Measurements from ENCODE around the gene SLX1B. TPM values are rescaled to one million over a fixed set of nuclear protein-coding genes. Genes with fewer than 3 reads are reported as not detected.
"Not testable (repeated sequence)": the region's sequence is repeated elsewhere in the genome, so short reads cannot be mapped to it uniquely, and the experiment has no call there.

SLX1B gene
- polyA plus RNA-seq, 1 donor from 2014 or later: 66.4 TPM

DNA sequence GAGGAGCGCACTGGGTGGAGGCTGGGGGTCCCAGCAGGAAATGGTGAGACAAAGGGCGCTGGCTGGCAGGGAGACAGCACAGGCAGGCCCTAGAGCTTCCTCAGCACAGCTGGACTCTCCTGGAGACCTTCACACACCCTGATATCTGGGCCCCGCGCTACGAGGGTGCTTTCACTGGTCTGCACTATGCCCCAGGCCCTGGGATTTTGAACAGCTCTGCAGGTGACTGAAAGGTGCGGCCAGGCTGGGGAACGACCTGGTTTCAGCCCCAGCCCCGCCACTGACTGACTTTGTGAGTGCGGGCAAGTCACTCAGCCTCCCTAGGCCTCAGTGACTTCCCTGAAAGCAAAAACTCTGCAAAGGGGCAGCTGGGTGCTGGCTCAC lies 6.3 kb downstream of the SLX1B start:
- not testable (repeated sequence) for H3K9me3 ChIP-seq (ENCODE audit: low read length); H3K9me2 ChIP-seq (ENCODE audit: insufficient read depth, low read length); H3K36me3 ChIP-seq (ENCODE audit: insufficient read depth, low read length); H3K9ac ChIP-seq (ENCODE audit: low read length); H4K20me1 ChIP-seq (ENCODE audit: insufficient read depth); H2AFZ ChIP-seq (ENCODE audit: low read depth, low read length); H3F3A ChIP-seq (ENCODE audit: insufficient read depth, low read length, poor library complexity, severe bottlenecking); H3K79me2 ChIP-seq (replicated peaks; ENCODE audit: insufficient read depth, low read length); H3K27me3 ChIP-seq (ENCODE audit: insufficient read depth, low read depth, low read length); H3K4me3 ChIP-seq (ENCODE audit: low read length); H3K4me2 ChIP-seq (ENCODE audit: low read length); H3K27ac ChIP-seq (ENCODE audit: low read length)

DNA sequence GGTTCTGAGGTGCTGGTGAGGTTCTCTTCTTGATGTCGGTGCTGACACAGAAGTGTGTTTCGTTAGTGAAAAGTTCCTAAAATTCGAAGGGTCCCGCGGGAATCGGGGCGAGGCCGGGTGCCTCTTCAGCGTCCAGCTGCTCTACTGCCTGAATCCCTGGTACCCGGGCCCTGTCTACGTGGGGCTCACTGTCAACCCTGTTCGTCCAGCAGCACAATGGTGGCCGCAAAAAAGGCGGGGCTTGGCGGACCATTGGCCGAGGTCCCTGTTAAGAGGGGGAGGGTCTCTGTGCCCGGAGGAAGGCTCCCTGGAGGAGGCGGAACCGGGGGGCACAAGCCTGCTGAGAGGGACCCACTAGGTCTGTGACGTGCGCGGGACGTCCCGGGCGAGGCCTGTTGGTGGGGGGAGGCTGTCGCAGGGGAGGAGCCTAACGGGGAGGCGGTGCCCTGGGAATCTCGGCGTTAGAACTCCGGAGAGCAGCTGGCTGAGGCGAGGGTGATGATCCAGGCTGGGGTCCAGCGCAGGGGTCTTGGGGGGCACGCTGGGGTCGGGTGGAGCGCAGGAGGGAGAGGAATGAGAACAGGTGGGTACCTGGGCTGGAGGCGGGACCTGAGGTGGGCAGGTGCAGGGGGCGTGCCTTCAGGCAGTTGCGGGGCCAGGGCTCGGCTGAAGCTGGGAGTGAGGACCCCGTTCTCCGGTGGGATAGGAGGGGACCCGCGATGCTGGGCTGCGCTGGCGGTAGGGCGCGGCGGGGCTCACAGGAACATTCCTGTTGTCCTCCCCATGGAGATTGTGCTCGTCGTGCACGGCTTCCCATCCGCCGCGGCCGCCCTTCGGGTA lies 11.9 kb downstream of the SLX1B start:
- not testable (repeated sequence) for H3K4me2 ChIP-seq (ENCODE audit: low read length); H3K36me3 ChIP-seq (ENCODE audit: insufficient read depth, low read length); H3K4me3 ChIP-seq (ENCODE audit: low read length); H3K9ac ChIP-seq (ENCODE audit: low read length); H3F3A ChIP-seq (ENCODE audit: insufficient read depth, low read length, poor library complexity, severe bottlenecking); H4K20me1 ChIP-seq (ENCODE audit: insufficient read depth); H3K9me2 ChIP-seq (ENCODE audit: insufficient read depth, low read length); H3K27ac ChIP-seq (ENCODE audit: low read length); H3K9me3 ChIP-seq (ENCODE audit: low read length); H3K79me2 ChIP-seq (replicated peaks; ENCODE audit: insufficient read depth, low read length); H3K27me3 ChIP-seq (ENCODE audit: insufficient read depth, low read depth, low read length); H2AFZ ChIP-seq (ENCODE audit: low read depth, low read length)

DNA sequence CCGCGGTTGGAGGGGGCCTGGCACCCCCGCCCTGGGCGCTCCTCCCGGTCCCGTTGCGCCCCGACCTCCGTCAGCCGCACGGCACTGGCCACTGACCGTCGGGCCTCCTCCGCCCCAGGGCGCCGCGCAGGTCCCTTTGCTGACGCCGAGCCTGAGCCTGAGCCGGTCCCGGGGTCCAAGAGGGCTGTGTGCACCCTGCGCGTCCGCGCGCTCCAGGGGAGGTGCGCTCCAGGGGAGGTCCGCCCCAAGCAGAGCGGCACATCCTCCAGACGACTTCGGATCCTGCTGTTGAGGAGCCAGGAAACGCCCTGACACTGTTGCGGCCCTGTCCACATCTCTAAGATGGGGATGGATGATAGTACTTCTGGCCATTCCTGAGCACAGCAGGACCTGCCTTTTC lies 12.6 kb downstream of the SLX1B start:
- H3K27ac ChIP-seq (ENCODE audit: low read length); H3K79me2 ChIP-seq (replicated peaks; ENCODE audit: insufficient read depth, low read length); H3F3A ChIP-seq (ENCODE audit: insufficient read depth, low read length, poor library complexity, severe bottlenecking); H3K27me3 ChIP-seq (ENCODE audit: insufficient read depth, low read depth, low read length); H4K20me1 ChIP-seq (ENCODE audit: insufficient read depth); H3K9ac ChIP-seq (ENCODE audit: low read length); H2AFZ ChIP-seq (ENCODE audit: low read depth, low read length); H3K9me2 ChIP-seq (ENCODE audit: insufficient read depth, low read length); H3K4me3 ChIP-seq (ENCODE audit: low read length); H3K4me2 ChIP-seq (ENCODE audit: low read length); H3K9me3 ChIP-seq (ENCODE audit: low read length); H3K36me3 ChIP-seq (ENCODE audit: insufficient read depth, low read length): not testable (repeated sequence)

DNA sequence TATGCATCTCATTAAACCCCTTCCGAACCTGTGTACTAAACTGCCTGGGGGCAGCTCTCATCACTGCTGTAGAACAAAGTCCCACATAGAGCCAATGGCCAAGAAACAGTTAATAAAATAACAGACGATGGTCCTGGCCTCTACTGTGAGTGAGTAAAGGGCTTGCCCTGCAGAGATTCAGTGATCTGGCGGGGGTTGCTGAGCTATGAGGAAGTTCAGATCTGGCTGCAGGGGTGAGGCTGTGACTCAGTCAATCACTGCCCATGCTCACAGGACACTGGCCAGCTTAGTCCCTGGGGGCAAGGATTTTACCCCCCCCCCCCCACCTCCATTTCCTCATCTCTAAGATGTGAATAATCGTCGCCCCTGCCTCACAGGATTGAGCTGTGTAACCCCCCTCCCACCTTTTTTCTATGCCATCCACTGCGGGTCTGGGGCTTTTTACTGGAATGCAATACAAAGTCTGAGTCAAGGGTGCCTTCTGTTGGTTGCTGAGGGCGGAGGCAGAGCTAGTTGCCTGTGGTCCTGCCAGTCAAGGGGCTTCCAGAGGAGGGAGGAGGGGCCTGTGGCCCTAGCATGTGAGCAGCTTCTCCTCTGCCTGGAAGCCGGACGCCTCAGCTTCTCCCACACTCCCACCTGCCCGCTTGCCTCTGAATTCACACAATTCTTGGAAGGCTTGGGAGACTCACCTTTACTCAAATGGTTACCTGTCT lies 13.5 kb downstream of the SLX1B start:
- H3K27me3 ChIP-seq (ENCODE audit: insufficient read depth, low read depth, low read length); H3K27ac ChIP-seq (ENCODE audit: low read length); H3K9me2 ChIP-seq (ENCODE audit: insufficient read depth, low read length); H3K9me3 ChIP-seq (ENCODE audit: low read length); H3F3A ChIP-seq (ENCODE audit: insufficient read depth, low read length, poor library complexity, severe bottlenecking); H3K36me3 ChIP-seq (ENCODE audit: insufficient read depth, low read length); H4K20me1 ChIP-seq (ENCODE audit: insufficient read depth); H3K4me3 ChIP-seq (ENCODE audit: low read length); H3K4me2 ChIP-seq (ENCODE audit: low read length); H3K79me2 ChIP-seq (replicated peaks; ENCODE audit: insufficient read depth, low read length); H2AFZ ChIP-seq (ENCODE audit: low read depth, low read length); H3K9ac ChIP-seq (ENCODE audit: low read length): not testable (repeated sequence)

DNA sequence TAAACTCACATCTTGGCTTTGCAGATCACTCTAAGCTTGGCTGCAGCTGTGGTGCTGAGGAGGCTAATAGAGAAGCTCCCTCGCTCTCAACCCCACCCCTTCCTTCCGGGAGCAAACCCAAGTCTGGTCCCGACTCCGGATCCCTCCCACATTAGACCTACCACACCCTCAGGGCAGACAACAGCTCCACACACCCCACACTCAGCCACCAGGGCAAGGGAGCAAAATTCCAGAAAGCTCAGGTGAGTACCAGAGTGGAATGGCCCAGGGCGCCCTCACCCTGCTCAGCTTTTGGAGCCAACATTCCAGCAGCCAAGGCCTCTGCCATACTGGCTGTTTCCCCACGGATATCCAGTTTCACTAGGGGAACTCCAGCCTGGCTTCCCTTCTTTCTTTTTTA lies 15.3 kb downstream of the SLX1B start:
- H3K79me2 ChIP-seq (replicated peaks; ENCODE audit: insufficient read depth, low read length); H3F3A ChIP-seq (ENCODE audit: insufficient read depth, low read length, poor library complexity, severe bottlenecking); H3K27me3 ChIP-seq (ENCODE audit: insufficient read depth, low read depth, low read length); H3K9ac ChIP-seq (ENCODE audit: low read length); H3K36me3 ChIP-seq (ENCODE audit: insufficient read depth, low read length); H3K27ac ChIP-seq (ENCODE audit: low read length); H3K9me2 ChIP-seq (ENCODE audit: insufficient read depth, low read length); H4K20me1 ChIP-seq (ENCODE audit: insufficient read depth); H3K9me3 ChIP-seq (ENCODE audit: low read length); H2AFZ ChIP-seq (ENCODE audit: low read depth, low read length); H3K4me3 ChIP-seq (ENCODE audit: low read length); H3K4me2 ChIP-seq (ENCODE audit: low read length): not testable (repeated sequence)

DNA sequence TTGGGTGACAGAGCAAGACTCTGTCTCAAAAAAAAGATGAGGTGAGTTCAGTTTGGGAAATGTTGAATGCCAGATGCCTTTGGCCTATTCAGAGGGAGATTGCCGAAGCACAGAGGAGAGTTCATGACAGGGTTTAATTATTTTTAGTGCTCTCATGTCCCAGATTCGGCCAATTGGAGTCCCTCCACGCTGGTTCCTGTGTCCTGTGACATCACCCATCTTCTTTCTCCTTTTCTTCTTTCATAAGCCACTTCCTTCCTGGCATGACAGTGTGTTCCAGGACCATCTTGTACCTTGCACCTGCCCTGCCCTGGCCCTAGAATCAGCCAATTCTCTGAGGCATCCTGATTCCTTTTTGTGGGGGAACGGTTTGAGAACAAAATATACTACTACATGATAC lies 17.7 kb downstream of the SLX1B start:
- not testable (repeated sequence) for H3K4me2 ChIP-seq (ENCODE audit: low read length); H4K20me1 ChIP-seq (ENCODE audit: insufficient read depth); H3K79me2 ChIP-seq (replicated peaks; ENCODE audit: insufficient read depth, low read length); H3K27me3 ChIP-seq (ENCODE audit: insufficient read depth, low read depth, low read length); H2AFZ ChIP-seq (ENCODE audit: low read depth, low read length); H3K36me3 ChIP-seq (ENCODE audit: insufficient read depth, low read length); H3K9me2 ChIP-seq (ENCODE audit: insufficient read depth, low read length); H3K9ac ChIP-seq (ENCODE audit: low read length); H3K4me3 ChIP-seq (ENCODE audit: low read length); H3K27ac ChIP-seq (ENCODE audit: low read length); H3F3A ChIP-seq (ENCODE audit: insufficient read depth, low read length, poor library complexity, severe bottlenecking); H3K9me3 ChIP-seq (ENCODE audit: low read length)

DNA sequence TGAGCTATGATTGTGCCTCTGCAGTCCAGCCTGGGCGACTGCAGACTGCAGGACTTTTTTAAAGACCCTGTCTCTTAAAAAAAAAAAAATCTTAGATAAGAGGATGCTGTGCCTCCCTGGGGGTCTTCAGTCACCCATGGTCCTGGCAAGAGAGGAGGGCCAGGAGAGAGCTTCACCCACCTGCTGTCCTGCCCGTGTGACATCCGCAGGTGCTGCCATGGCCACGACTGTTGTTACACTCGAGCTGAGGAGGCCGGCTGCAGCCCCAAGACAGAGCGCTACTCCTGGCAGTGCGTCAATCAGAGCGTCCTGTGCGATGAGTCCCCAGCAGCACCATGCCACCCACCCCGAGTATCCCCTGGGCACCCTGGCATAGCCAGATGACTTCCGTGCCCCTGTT lies 27.9 kb downstream of the SLX1B start:
- H3K36me3 ChIP-seq (ENCODE audit: insufficient read depth, low read length); H3K9ac ChIP-seq (ENCODE audit: low read length); H3K9me3 ChIP-seq (ENCODE audit: low read length); H3K27me3 ChIP-seq (ENCODE audit: insufficient read depth, low read depth, low read length); H3F3A ChIP-seq (ENCODE audit: insufficient read depth, low read length, poor library complexity, severe bottlenecking); H2AFZ ChIP-seq (ENCODE audit: low read depth, low read length); H3K4me2 ChIP-seq (ENCODE audit: low read length); H3K79me2 ChIP-seq (replicated peaks; ENCODE audit: insufficient read depth, low read length); H3K9me2 ChIP-seq (ENCODE audit: insufficient read depth, low read length); H3K27ac ChIP-seq (ENCODE audit: low read length); H3K4me3 ChIP-seq (ENCODE audit: low read length); H4K20me1 ChIP-seq (ENCODE audit: insufficient read depth): not testable (repeated sequence)

DNA sequence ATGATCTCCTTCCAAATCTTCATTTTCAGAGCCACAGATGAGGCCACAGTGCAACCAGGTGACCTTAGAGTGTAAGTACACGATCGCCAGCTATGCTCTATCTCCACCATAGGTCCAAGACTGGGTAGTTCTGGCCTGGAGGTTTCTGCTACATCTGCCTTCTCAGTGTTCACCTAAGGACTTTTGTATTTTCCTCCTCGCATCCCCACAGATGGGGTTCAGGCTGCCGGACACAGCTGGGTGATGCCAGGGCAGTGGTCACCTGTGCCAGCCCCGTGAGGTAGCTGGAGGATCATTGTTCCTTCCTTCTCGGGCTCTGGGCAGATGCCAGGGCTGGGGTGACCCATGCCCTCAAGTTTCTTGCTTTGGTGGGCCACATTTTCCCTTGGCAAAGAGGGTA lies 52.0 kb downstream of the SLX1B start, which contains the start of gene NPIPB12:
NPIPB12 (minus strand) TSS at position 101 of the 400 bp plus-strand sequence.
- H3K27ac ChIP-seq (ENCODE audit: low read length); H3K4me2 ChIP-seq (ENCODE audit: low read length); H3K9me2 ChIP-seq (ENCODE audit: insufficient read depth, low read length); H3F3A ChIP-seq (ENCODE audit: insufficient read depth, low read length, poor library complexity, severe bottlenecking); H3K27me3 ChIP-seq (ENCODE audit: insufficient read depth, low read depth, low read length); H3K4me3 ChIP-seq (ENCODE audit: low read length); H4K20me1 ChIP-seq (ENCODE audit: insufficient read depth); H3K79me2 ChIP-seq (replicated peaks; ENCODE audit: insufficient read depth, low read length); H3K9me3 ChIP-seq (ENCODE audit: low read length); H2AFZ ChIP-seq (ENCODE audit: low read depth, low read length); H3K36me3 ChIP-seq (ENCODE audit: insufficient read depth, low read length); H3K9ac ChIP-seq (ENCODE audit: low read length): not testable (repeated sequence)
